NB4 (cell line): ENCODE measurements around the gene FAM50B.

ENCODE experiments used
- DNase-seq: peaks from one replicate; pipeline ENCODE4 v3.0.0; 2010; ENCODE audit warnings: low read depth
- H3K4me3 ChIP-seq: one replicate; pipeline ENCODE4 v1.5.1; 2011; ENCODE audit warnings: mild to moderate bottlenecking, low read depth, low read length, moderate library complexity
- MYC ChIP-seq: IDR thresholded peaks from 2 replicates; pipeline ENCODE4 v1.6.1; 2011; ENCODE audit warnings: low read depth, low read length
- POLR2A ChIP-seq: IDR thresholded peaks from 2 replicates; pipeline ENCODE4 v1.6.1; 2011; ENCODE audit warnings: mild to moderate bottlenecking; ENCODE audit not compliant: insufficient read length; ENCODE audit errors: extremely low read depth
- TF ChIP-seq, protein P1 (sequence below): IDR thresholded peaks from 2 replicates; pipeline ENCODE4 v1.6.1; 2011; ENCODE audit warnings: low read depth, low read length
- TF ChIP-seq, protein P2 (sequence below): IDR thresholded peaks from one replicate; pipeline ENCODE4 v1.5.1; 2012; ENCODE audit warnings: low read depth, low read length

The FAM50B gene

GRCh38 chr6:3849681-3850450 is 693 bp downstream of the FAM50B start:
- TF ChIP-seq POLR2A, result no peak
- TF ChIP-seq, protein P1, sequence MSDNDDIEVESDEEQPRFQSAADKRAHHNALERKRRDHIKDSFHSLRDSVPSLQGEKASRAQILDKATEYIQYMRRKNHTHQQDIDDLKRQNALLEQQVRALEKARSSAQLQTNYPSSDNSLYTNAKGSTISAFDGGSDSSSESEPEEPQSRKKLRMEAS, result no peak
- TF ChIP-seq, protein P2, sequence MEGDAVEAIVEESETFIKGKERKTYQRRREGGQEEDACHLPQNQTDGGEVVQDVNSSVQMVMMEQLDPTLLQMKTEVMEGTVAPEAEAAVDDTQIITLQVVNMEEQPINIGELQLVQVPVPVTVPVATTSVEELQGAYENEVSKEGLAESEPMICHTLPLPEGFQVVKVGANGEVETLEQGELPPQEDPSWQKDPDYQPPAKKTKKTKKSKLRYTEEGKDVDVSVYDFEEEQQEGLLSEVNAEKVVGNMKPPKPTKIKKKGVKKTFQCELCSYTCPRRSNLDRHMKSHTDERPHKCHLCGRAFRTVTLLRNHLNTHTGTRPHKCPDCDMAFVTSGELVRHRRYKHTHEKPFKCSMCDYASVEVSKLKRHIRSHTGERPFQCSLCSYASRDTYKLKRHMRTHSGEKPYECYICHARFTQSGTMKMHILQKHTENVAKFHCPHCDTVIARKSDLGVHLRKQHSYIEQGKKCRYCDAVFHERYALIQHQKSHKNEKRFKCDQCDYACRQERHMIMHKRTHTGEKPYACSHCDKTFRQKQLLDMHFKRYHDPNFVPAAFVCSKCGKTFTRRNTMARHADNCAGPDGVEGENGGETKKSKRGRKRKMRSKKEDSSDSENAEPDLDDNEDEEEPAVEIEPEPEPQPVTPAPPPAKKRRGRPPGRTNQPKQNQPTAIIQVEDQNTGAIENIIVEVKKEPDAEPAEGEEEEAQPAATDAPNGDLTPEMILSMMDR, result no peak
- no peak for TF ChIP-seq MYC
- peak overlapping the region; percentile 13 for H3K4me3 ChIP-seq
- DNase-seq, result peak; percentile 6

DNA sequence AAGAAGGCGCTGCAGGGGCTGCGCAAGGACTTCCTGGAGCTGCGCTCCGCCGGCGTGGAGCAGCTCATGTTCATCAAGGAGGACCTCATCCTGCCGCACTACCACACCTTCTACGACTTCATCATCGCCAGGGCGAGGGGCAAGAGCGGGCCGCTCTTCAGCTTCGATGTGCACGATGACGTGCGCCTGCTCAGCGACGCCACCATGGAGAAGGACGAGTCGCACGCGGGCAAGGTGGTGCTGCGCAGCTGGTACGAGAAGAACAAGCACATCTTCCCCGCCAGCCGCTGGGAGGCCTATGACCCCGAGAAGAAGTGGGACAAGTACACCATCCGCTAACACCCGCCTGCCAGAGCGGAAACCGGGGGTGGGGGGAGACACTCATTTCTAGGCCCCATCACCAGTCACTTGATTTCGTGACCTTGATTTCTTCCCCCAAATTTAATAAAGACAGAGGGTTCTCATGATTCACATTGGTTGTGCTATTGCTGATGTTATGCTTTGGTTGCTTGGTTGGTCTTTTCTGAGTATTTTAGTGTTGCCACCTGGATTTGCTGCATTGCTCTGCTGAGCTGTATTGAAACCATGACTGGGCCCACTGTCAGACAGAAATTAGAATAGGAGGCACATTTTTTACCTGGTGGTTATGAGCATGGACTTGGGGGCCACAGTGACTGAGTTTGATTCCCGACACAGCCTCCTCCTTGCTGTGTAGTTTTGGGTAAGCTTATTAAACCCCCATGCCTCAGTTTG is 1.5 kb downstream of the FAM50B start:
- no peak overlapping the region for H3K4me3 ChIP-seq
- DNase-seq, result peak; percentile 6
- TF ChIP-seq MYC (no peak), POLR2A (no peak)
- TF ChIP-seq, protein P1, result no peak
- TF ChIP-seq, protein P2, result no peak

DNA sequence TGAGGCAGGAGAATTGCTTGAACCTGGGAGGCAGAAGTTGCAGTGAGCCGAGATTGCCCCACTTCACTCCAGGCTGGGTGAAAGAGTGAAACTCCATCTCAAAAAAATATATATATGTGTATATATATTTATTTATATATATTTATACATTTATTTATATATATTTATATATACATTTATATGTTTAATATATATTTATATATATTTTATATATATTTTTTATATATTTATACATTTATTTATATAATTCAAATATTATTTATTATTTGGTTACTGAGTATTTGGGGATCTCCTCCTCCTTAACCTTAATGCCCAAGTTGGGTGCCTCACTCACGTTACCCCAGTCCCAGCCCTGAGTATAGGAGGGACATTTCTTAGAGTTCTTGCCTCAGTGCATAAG is 2.7 kb downstream of the FAM50B start:
- no peak overlapping the region for H3K4me3 ChIP-seq
- no peak for DNase-seq
- TF ChIP-seq, protein P1, result no peak
- TF ChIP-seq, protein P2, result no peak
- no peak for TF ChIP-seq MYC
- no peak for TF ChIP-seq POLR2A

DNA sequence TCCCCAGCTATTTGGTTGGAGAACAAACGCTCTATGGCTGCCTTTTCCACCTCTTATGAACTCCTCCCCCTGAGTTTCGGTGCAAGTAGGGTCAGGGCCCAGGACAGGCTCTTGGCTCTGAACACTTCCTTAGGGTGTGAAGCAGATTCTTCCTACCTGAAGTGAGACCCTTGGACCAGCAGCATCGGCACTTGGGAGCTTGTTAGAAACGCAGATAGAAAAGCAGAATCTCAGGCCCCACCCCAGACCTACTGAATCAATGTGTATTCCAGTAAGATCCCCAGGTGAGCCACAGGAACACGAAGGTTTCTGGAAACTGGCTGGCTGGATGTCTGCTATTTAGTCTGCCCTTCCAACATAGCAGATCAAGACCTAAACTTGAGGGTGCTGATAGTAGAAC is 3.2 kb downstream of the FAM50B start:
- no peak overlapping the region for H3K4me3 ChIP-seq
- no peak for DNase-seq
- no peak for TF ChIP-seq POLR2A
- TF ChIP-seq, protein P2, result no peak
- TF ChIP-seq MYC, result no peak
- TF ChIP-seq, protein P1, result no peak

GRCh38 chr6:3855866-3856265 is 6.7 kb downstream of the FAM50B start:
- H3K4me3 ChIP-seq, result no peak overlapping the region
- no peak for DNase-seq
- TF ChIP-seq, protein P2, result no peak
- TF ChIP-seq MYC (no peak), POLR2A (no peak)
- TF ChIP-seq, protein P1, result no peak
